CD14-positive monocyte (primary cell): ENCODE data around the gene XAGE3. TPM values are rescaled to one million over a fixed set of nuclear protein-coding genes. Genes with fewer than 3 reads are reported as not detected.

Source experiments
- DNase-seq, 3 donors: peaks; one replicate each; pipeline ENCODE4 v3.0.0-alpha.2; 2011 to 2022
- H2AFZ ChIP-seq: 2 replicates; pipeline ENCODE4 v1.6.0; 2012; ENCODE audit warnings: mild to moderate bottlenecking, low read depth, low read length, inconsistent platforms; ENCODE audit not compliant: insufficient read depth, poor library complexity, severe bottlenecking
- H3K27ac ChIP-seq, 2 donors: 1 replicate in 1 of 2; 2 replicates in 1 of 2; pipeline ENCODE4 v1.5.1; 2012 to 2013; ENCODE audit warnings: low read length in 2 of 2, control low read depth in 1 of 2, inconsistent platforms in 1 of 2, low read depth in 1 of 2, mild to moderate bottlenecking in 1 of 2
- H3K27me3 ChIP-seq, 2 donors: one replicate each; pipeline versions ENCODE4 v1.6.0 to v1.6.1; 2011 to 2013; ENCODE audit warnings: low read length in 2 of 2; ENCODE audit not compliant: control insufficient read depth in 2 of 2, insufficient read depth in 2 of 2
- H3K36me3 ChIP-seq, 2 donors: replicated peaks in 1 of 2; 1 replicate in 1 of 2; 2 replicates in 1 of 2; pipeline versions ENCODE4 v1.5.1 to v1.6.1; 2012 to 2013; ENCODE audit warnings: low read length in 2 of 2, control low read depth in 1 of 2, inconsistent platforms in 1 of 2, mild to moderate bottlenecking in 1 of 2; ENCODE audit not compliant: insufficient read depth in 2 of 2, control insufficient read depth in 1 of 2
- H3K4me1 ChIP-seq, 2 donors: 1 replicate in 1 of 2; 2 replicates in 1 of 2; pipeline versions ENCODE4 v1.5.1 to v1.6.1; 2012 to 2013; ENCODE audit warnings: low read length in 2 of 2, control low read depth in 1 of 2, inconsistent platforms in 1 of 2, mild to moderate bottlenecking in 1 of 2, moderate library complexity in 1 of 2; ENCODE audit not compliant: insufficient read depth in 2 of 2, control insufficient read depth in 1 of 2
- H3K4me2 ChIP-seq: replicated peaks from 2 replicates; pipeline ENCODE3; 2012; ENCODE audit warnings: low read length, moderate library complexity, mild to moderate bottlenecking; ENCODE audit not compliant: poor library complexity, severe bottlenecking; ENCODE audit errors: extremely low read depth
- H3K4me3 ChIP-seq, 3 experiments: fragments of 200-600 bp in 1 of 3; sonication (generic) in 1 of 3; replicated peaks in 1 of 3; 1 replicate in 2 of 3; 2 replicates in 1 of 3; pipeline ENCODE4 v1.5.1; 2011 to 2013; ENCODE audit warnings: low read length in 3 of 3, mild to moderate bottlenecking in 3 of 3, control low read depth in 2 of 3, low read depth in 2 of 3, inconsistent platforms in 1 of 3, moderate library complexity in 1 of 3
- H3K79me2 ChIP-seq: 2 replicates; pipeline ENCODE4 v1.6.0; 2012; ENCODE audit warnings: mild to moderate bottlenecking, control low read depth, inconsistent platforms, low read length, moderate library complexity; ENCODE audit not compliant: insufficient read depth
- H3K9ac ChIP-seq: 2 replicates; pipeline ENCODE4 v1.6.0; 2017; ENCODE audit warnings: low read length, mild to moderate bottlenecking; ENCODE audit not compliant: insufficient read depth, poor library complexity, severe bottlenecking
- H3K9me3 ChIP-seq, 2 donors: replicated peaks in 1 of 2; 1 replicate in 1 of 2; 2 replicates in 1 of 2; pipeline versions ENCODE4 v1.5.1 to v1.6.1; 2012 to 2013; ENCODE audit warnings: low read length in 2 of 2, control low read depth in 1 of 2; ENCODE audit not compliant: control insufficient read depth in 1 of 2, insufficient read depth in 1 of 2
- H4K20me1 ChIP-seq: 2 replicates; pipeline ENCODE4 v1.6.0; 2012; ENCODE audit warnings: mild to moderate bottlenecking, low read length, control low read depth, moderate library complexity; ENCODE audit not compliant: insufficient read depth
- H3K27ac Mint-ChIP-seq, 7 donors: one replicate each; pipeline ENCODE4 v1.8.0; 2020; ENCODE audit warnings: mild to moderate bottlenecking in 7 of 7, mixed read lengths in 7 of 7, moderate library complexity in 6 of 7, inconsistent platforms in 2 of 7
- H3K27me3 Mint-ChIP-seq, 3 donors: one replicate each; pipeline ENCODE4 v1.8.0; 2021 to 2022; ENCODE audit warnings: low read depth in 3 of 3, mild to moderate bottlenecking in 3 of 3, mixed read lengths in 3 of 3, moderate library complexity in 3 of 3, inconsistent platforms in 1 of 3
- H3K36me3 Mint-ChIP-seq, 2 donors: one replicate each; pipeline ENCODE4 v1.8.0; 2020; ENCODE audit warnings: mixed read lengths in 2 of 2, inconsistent platforms in 1 of 2, mild to moderate bottlenecking in 1 of 2
- H3K4me1 Mint-ChIP-seq: one replicate; pipeline ENCODE4 v1.8.0; 2020; ENCODE audit warnings: mild to moderate bottlenecking, mixed read lengths
- H3K4me3 Mint-ChIP-seq, 2 donors: one replicate each; pipeline ENCODE4 v1.8.0; 2020; ENCODE audit warnings: mild to moderate bottlenecking in 2 of 2, mixed read lengths in 2 of 2, moderate library complexity in 1 of 2
- H3K9me3 Mint-ChIP-seq, 7 donors: one replicate each; pipeline ENCODE4 v1.8.0; 2020 to 2022; ENCODE audit warnings: mixed read lengths in 7 of 7, mild to moderate bottlenecking in 6 of 7, moderate library complexity in 6 of 7, inconsistent platforms in 2 of 7
- WGBS: methylation state at CpG from one replicate; pipeline ENCODE4 v1.1.5; 2013; ENCODE audit warnings: missing lambda C conversion rate; ENCODE audit not compliant: insufficient coverage; 5-methylcytosine and 5-hydroxymethylcytosine counted together
- intact Hi-C, 2 donors: fragments of 100-400 bp; cut with micrococcal nuclease; formaldehyde crosslinking; loops; one replicate each; pipeline versions ENCODE4 v1.15.0 to v1.15.1; 2023
- polyA plus RNA-seq, 3 donors: library from polyadenylated mRNA; depleted of rRNA in 1 of 3; unstranded in 2 of 3; stranded (reverse) in 1 of 3; fragments of 300-500 nt in 2 of 3; fragments of >200 nt in 1 of 3; fragmentation: Illumina TruSeq in 2 of 3; gene quantifications; 1 replicate in 2 of 3; 2 replicates in 1 of 3; pipeline ENCODE4 v1.2.3, GENCODE V29; 2012 to 2021
- TF ChIP-seq, protein P1 (sequence below): fragments of 200-600 bp; IDR thresholded peaks from one replicate; pipeline ENCODE4 v1.8.0; 2022; ENCODE audit warnings: antibody characterized with exemption, mild to moderate bottlenecking

Gene XAGE3
- polyA plus RNA-seq, 3 donors = not detected

DNA sequence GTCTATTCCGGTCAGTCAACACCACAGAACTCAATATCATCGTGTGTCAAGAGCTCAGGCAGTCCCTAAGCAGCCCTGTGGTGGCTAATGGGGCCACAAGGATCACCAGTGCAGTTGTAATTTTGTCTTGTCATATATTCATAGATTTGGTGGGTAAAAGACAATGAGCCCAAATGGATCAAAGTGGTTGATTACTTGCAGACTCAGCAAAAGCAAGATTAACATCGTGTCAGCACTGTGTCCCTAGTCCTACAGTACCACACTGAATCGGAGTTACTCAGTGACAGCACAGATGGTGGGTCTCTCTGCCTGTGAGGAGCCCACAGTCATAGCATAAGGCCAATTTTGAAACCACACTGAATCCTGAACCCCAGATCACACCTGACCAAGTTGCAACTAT lies 48.1 kb downstream of the XAGE3 start:
- no peak overlapping the region for H3K4me3 Mint-ChIP-seq
- Histone ChIP-seq H3K4me3 (no peak overlapping the region), H3K27ac (no peak overlapping the region), H3K27me3 (no peaks in the 10 kb centered on the region), H2AFZ (no peak overlapping the region), H3K36me3 (no peaks in the 10 kb centered on the region), H3K9ac (no peak overlapping the region), H4K20me1 (no peaks in the 10 kb centered on the region), H3K4me2 (no peak overlapping the region), H3K4me1 (no peaks in the 10 kb centered on the region), H3K79me2 (no peaks in the 10 kb centered on the region), H3K9me3 (no peaks in the 10 kb centered on the region)
- TF ChIP-seq, protein P1, sequence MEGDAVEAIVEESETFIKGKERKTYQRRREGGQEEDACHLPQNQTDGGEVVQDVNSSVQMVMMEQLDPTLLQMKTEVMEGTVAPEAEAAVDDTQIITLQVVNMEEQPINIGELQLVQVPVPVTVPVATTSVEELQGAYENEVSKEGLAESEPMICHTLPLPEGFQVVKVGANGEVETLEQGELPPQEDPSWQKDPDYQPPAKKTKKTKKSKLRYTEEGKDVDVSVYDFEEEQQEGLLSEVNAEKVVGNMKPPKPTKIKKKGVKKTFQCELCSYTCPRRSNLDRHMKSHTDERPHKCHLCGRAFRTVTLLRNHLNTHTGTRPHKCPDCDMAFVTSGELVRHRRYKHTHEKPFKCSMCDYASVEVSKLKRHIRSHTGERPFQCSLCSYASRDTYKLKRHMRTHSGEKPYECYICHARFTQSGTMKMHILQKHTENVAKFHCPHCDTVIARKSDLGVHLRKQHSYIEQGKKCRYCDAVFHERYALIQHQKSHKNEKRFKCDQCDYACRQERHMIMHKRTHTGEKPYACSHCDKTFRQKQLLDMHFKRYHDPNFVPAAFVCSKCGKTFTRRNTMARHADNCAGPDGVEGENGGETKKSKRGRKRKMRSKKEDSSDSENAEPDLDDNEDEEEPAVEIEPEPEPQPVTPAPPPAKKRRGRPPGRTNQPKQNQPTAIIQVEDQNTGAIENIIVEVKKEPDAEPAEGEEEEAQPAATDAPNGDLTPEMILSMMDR = no peak
- peaks cover 0 to 1% (median 0%) of the 10 kb centered on the region in 7 donors for H3K9me3 Mint-ChIP-seq
- H3K27ac Mint-ChIP-seq = no peak overlapping the region
- intact Hi-C loops = no loop called here
- DNase-seq = no peak
- WGBS = no CpG with 5 or more reads among the region's 4 CpGs
- no peaks in the 10 kb centered on the region for H3K4me1 Mint-ChIP-seq
- no peaks in the 10 kb centered on the region for H3K36me3 Mint-ChIP-seq
- H3K27me3 Mint-ChIP-seq = peaks cover 0 to 23% (median 2%) of the 10 kb centered on the region in 3 donors

Other genes starting within 250 kb of the XAGE3 start
- not detected for gene SSX7, start 213.2 kb downstream of the XAGE3 start, polyA plus RNA-seq
- not detected for gene SSX2, start 160.9 kb downstream of the XAGE3 start, polyA plus RNA-seq
- gene SSX2B, start 116.8 kb downstream of the XAGE3 start, polyA plus RNA-seq = not detected
- not detected for gene SPANXN5, start 70.7 kb downstream of the XAGE3 start, polyA plus RNA-seq
- not detected for gene XAGE5, start 56.8 kb downstream of the XAGE3 start, polyA plus RNA-seq
- gene FAM156B, start 29.2 kb upstream of the XAGE3 start, polyA plus RNA-seq = 100 to 1,000 TPM in 1 of 3 donors, 10 to 100 TPM in 1, 1 to 10 TPM in 1; 9.4 to 150 (median 10.9) TPM
- 10 to 100 TPM in 1 of 3 donors, 1 to 10 TPM in 2; 3.4 to 92.6 (median 5.6) TPM for gene FAM156A, start 90.4 kb upstream of the XAGE3 start, polyA plus RNA-seq
- gene GPR173, start 180.7 kb upstream of the XAGE3 start, polyA plus RNA-seq = under 1 TPM in 1 of 3 donors, not detected in 2; 0.43 TPM
- gene TSPYL2, start 214.3 kb upstream of the XAGE3 start, polyA plus RNA-seq = 10 to 100 TPM in 1 of 3 donors, under 1 TPM in 2; 0.33 to 29.4 (median 0.40) TPM
- 1 to 10 TPM in 1 of 3 donors, under 1 TPM in 2; 0.32 to 4.3 (median 0.44) TPM for gene KANTR, start 226.1 kb upstream of the XAGE3 start, polyA plus RNA-seq